Measurements from ENCODE around the gene RBM33. TPM values are rescaled to one million over a fixed set of nuclear protein-coding genes. Genes with fewer than 3 reads are reported as not detected.

Gene RBM33
- total and polyA plus RNA-seq, 9 of the 15 experiments (the other 6 are each of a cell fraction or from before 2014, with no cell fraction given) = 4.4 to 80.7 (median 27.3) TPM

DNA sequence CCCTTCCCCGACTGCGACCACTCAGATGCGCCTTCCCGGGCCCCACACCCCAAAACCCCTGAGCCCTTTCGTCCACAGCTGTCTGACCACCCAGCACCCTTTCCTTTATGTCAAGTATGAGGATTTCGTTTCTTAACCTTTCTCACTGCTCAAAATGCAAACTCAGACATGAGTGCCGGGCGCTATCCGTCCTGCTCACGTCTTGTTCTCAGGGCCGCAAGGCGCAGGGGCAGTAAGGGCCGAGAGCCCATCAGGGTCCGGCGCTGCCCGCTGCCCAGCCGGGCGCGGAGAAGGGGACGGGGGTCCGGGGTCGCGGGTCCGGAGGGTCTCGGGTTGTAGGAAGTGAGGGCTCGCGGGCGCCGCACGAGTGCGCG is 670 bp upstream of the RBM33 start (continued):
- TF ChIP-seq, protein P1, sequence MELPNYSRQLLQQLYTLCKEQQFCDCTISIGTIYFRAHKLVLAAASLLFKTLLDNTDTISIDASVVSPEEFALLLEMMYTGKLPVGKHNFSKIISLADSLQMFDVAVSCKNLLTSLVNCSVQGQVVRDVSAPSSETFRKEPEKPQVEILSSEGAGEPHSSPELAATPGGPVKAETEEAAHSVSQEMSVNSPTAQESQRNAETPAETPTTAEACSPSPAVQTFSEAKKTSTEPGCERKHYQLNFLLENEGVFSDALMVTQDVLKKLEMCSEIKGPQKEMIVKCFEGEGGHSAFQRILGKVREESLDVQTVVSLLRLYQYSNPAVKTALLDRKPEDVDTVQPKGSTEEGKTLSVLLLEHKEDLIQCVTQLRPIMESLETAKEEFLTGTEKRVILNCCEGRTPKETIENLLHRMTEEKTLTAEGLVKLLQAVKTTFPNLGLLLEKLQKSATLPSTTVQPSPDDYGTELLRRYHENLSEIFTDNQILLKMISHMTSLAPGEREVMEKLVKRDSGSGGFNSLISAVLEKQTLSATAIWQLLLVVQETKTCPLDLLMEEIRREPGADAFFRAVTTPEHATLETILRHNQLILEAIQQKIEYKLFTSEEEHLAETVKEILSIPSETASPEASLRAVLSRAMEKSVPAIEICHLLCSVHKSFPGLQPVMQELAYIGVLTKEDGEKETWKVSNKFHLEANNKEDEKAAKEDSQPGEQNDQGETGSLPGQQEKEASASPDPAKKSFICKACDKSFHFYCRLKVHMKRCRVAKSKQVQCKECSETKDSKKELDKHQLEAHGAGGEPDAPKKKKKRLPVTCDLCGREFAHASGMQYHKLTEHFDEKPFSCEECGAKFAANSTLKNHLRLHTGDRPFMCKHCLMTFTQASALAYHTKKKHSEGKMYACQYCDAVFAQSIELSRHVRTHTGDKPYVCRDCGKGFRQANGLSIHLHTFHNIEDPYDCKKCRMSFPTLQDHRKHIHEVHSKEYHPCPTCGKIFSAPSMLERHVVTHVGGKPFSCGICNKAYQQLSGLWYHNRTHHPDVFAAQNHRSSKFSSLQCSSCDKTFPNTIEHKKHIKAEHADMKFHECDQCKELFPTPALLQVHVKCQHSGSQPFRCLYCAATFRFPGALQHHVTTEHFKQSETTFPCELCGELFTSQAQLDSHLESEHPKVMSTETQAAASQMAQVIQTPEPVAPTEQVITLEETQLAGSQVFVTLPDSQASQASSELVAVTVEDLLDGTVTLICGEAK (IDR thresholded peaks at IDR 0.05) = peak; percentile 44; the same call in 1 of the 2 replicates
- TF ChIP-seq, protein P1 (CRISPR knock-in tag; IDR thresholded peaks at IDR 0.05) = no peak
- TF ChIP-seq LCOR (CRISPR knock-in tag; IDR thresholded peaks at IDR 0.05) = 0 out of 2 replicates have a peak, but pooled peaks have one; percentile 71
- no peak for TF ChIP-seq MAZ (CRISPR knock-in tag; conservative IDR thresholded peaks at IDR 0.05 in 1 of 2, IDR thresholded peaks at IDR 0.05 in 1 of 2)
- no peak for TF ChIP-seq CHD1 (IDR thresholded peaks at IDR 0.05; ENCODE audit: low read length)
- TF ChIP-seq, protein P2, sequence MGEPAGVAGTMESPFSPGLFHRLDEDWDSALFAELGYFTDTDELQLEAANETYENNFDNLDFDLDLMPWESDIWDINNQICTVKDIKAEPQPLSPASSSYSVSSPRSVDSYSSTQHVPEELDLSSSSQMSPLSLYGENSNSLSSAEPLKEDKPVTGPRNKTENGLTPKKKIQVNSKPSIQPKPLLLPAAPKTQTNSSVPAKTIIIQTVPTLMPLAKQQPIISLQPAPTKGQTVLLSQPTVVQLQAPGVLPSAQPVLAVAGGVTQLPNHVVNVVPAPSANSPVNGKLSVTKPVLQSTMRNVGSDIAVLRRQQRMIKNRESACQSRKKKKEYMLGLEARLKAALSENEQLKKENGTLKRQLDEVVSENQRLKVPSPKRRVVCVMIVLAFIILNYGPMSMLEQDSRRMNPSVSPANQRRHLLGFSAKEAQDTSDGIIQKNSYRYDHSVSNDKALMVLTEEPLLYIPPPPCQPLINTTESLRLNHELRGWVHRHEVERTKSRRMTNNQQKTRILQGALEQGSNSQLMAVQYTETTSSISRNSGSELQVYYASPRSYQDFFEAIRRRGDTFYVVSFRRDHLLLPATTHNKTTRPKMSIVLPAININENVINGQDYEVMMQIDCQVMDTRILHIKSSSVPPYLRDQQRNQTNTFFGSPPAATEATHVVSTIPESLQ (CRISPR knock-in tag; IDR thresholded peaks at IDR 0.05) = no peak

All from K562 (cell line).